GM12878 (cell line): Measurements from ENCODE around the gene SHMT2. TPM values are rescaled to one million over a fixed set of nuclear protein-coding genes. Genes with fewer than 3 reads are reported as not detected.

Source experiments
- ATAC-seq: fragments of 200-7000 bp; cut with Tn5 transposase; 3 replicates; pipeline ENCODE4 v1.9.1; 2020; ENCODE audit warnings: mild to moderate bottlenecking, moderate library complexity
- BruUV-seq: library from RNA; stranded (reverse); fragments of 400-500 nt; replicated peaks from 2 replicates; lab custom pipeline; 2021; lab: Mats Ljungman, UMichigan
- CTCF ChIA-PET: fragments of 300-600 bp; sonication (Branson Sonifier 250); formaldehyde crosslinking; extraction: SDS; loops from one replicate; lab custom pipeline; 2021; ENCODE audit warnings: inconsistent platforms; lab: Yijun Ruan, JAX
- POLR2A ChIA-PET: fragments of 350-600 bp; formaldehyde crosslinking; extraction: SDS; loops from one replicate; lab custom pipeline; 2021; ENCODE audit warnings: inconsistent platforms; lab: Charles Lee
- RAD21 ChIA-PET: fragments of 300-600 bp; sonication (Branson Sonifier 250); formaldehyde crosslinking; loops from one replicate; lab custom pipeline; 2023; ENCODE audit warnings: antibody characterized with exemption; ENCODE audit not compliant: unreplicated experiment; lab: Charles Lee
- SMC1A ChIA-PET: fragments of 300-600 bp; sonication (Branson Sonifier 250); formaldehyde crosslinking; loops from one replicate; lab custom pipeline; 2023; ENCODE audit not compliant: unreplicated experiment, uncharacterized antibody; lab: Charles Lee
- DNase-seq: peaks from one replicate; pipeline ENCODE4 v3.0.0-alpha.2; 2011; ENCODE audit warnings: low read depth, low spot score
- FAIRE-seq: peaks from 3 replicates; lab custom pipeline; 2011; peaks lifted over from hg19 to GRCh38; lab: Jason Lieb, UNC
- H2AFZ ChIP-seq: 2 replicates; pipeline ENCODE4 v1.6.0; 2011; ENCODE audit warnings: low read depth, low read length, control low read depth; ENCODE audit not compliant: control insufficient read depth
- H3K27ac ChIP-seq: 2 replicates; pipeline ENCODE4 v1.5.1; 2011; ENCODE audit warnings: control low read depth; ENCODE audit not compliant: control insufficient read depth, insufficient read depth
- H3K27me3 ChIP-seq, 2 experiments: replicated peaks in 1 of 2; 2 replicates each; pipeline versions ENCODE4 v1.6.0 to v1.6.1; 2011; ENCODE audit warnings: low read length in 1 of 2; ENCODE audit not compliant: control insufficient read depth in 2 of 2, insufficient read depth in 2 of 2
- H3K36me3 ChIP-seq, 2 experiments: 2 replicates each; pipeline ENCODE4 v1.5.1; 2011; ENCODE audit warnings: low read length in 1 of 2; ENCODE audit not compliant: control insufficient read depth in 2 of 2, insufficient read depth in 2 of 2
- H3K4me1 ChIP-seq: 2 replicates; pipeline ENCODE4 v1.6.1; 2011; ENCODE audit warnings: mild to moderate bottlenecking, low read length, moderate library complexity, mixed read lengths; ENCODE audit not compliant: control insufficient read depth, insufficient read depth
- H3K4me2 ChIP-seq: 2 replicates; pipeline ENCODE4 v1.6.0; 2011; ENCODE audit warnings: control low read depth; ENCODE audit not compliant: control insufficient read depth, insufficient read depth
- H3K4me3 ChIP-seq: fragments of 200-600 bp; sonication (generic); 2 replicates; pipeline ENCODE4 v1.5.1; 2016
- H3K79me2 ChIP-seq: 2 replicates; pipeline ENCODE4 v1.6.0; 2011; ENCODE audit warnings: low read length; ENCODE audit not compliant: control insufficient read depth, insufficient read depth
- H3K9ac ChIP-seq: 2 replicates; pipeline ENCODE4 v1.8.0; 2011; ENCODE audit warnings: low read length, control low read depth, mixed read lengths; ENCODE audit not compliant: control insufficient read depth, insufficient read depth
- H3K9me3 ChIP-seq: replicated peaks from 3 replicates; pipeline ENCODE4 v1.5.1; 2011; ENCODE audit warnings: mild to moderate bottlenecking, low read length; ENCODE audit not compliant: control insufficient read depth, insufficient read depth
- H4K20me1 ChIP-seq: 2 replicates; pipeline ENCODE4 v1.6.0; 2011; ENCODE audit not compliant: control insufficient read depth, insufficient read depth
- BRCA1 ChIP-seq: IDR thresholded peaks from 2 replicates; pipeline ENCODE4 v1.6.1; 2011; ENCODE audit warnings: low read depth, low read length, improper control_type of control experiment
- CEBPB ChIP-seq, 2 experiments: fragments of 150-350 bp in 1 of 2; IDR thresholded peaks; 2 replicates each; pipeline ENCODE4 v1.6.1; 2012 to 2014; ENCODE audit warnings: low read depth in 2 of 2, low read length in 2 of 2, borderline replicate concordance in 1 of 2, inconsistent platforms in 1 of 2
- CHD1 ChIP-seq: IDR thresholded peaks from 2 replicates; pipeline ENCODE4 v1.6.1; 2012; ENCODE audit warnings: low read depth, low read length, improper control_type of control experiment
- NFYB ChIP-seq: IDR thresholded peaks from 2 replicates; pipeline ENCODE4 v1.6.1; 2011; ENCODE audit warnings: low read depth, mild to moderate bottlenecking, low read length, improper control_type of control experiment, moderate library complexity; ENCODE audit not compliant: insufficient read depth
- PAX5 ChIP-seq: IDR thresholded peaks from 2 replicates; pipeline ENCODE4 v1.6.1; 2011; ENCODE audit warnings: low read depth, low read length, borderline replicate concordance
- POLR2A ChIP-seq: IDR thresholded peaks from 2 replicates; pipeline ENCODE4 v1.6.1; 2011; ENCODE audit warnings: low read depth, mild to moderate bottlenecking, low read length
- SMAD5 ChIP-seq: IDR thresholded peaks from 2 replicates; pipeline ENCODE4 v1.6.1; 2016; ENCODE audit warnings: antibody characterized with exemption, low read depth
- SPI1 ChIP-seq: IDR thresholded peaks from 2 replicates; pipeline ENCODE4 v1.6.1; 2011; ENCODE audit warnings: low read depth, mild to moderate bottlenecking, low read length, moderate library complexity, borderline replicate concordance; ENCODE audit not compliant: insufficient read depth
- SUZ12 ChIP-seq: fragments of 200-600 bp; sonication (generic); IDR thresholded peaks from one replicate; pipeline ENCODE4 v1.6.1; 2018; ENCODE audit warnings: antibody characterized with exemption, mild to moderate bottlenecking; ENCODE audit not compliant: unreplicated experiment
- ZNF24 ChIP-seq: fragments of 450-650 bp; IDR thresholded peaks from 2 replicates; pipeline ENCODE4 v1.6.1; 2017; ENCODE audit warnings: antibody characterized with exemption, mild to moderate bottlenecking
- WGBS: methylation state at CpG from one replicate; pipeline ENCODE4 v1.1.6; 2016; ENCODE audit warnings: low lambda C conversion rate; ENCODE audit not compliant: insufficient replicate concordance, insufficient coverage; ENCODE audit errors: missing lambda C conversion rate; 5-methylcytosine and 5-hydroxymethylcytosine counted together
- in situ Hi-C: fragments of 300-500 bp; cut with MboI; formaldehyde crosslinking; loops from 9 replicates; pipeline ENCODE4 v1.14.3; 2018; ENCODE audit warnings: mixed read lengths
- intact Hi-C: fragments of 100-400 bp; cut with micrococcal nuclease; formaldehyde crosslinking; loops from one replicate; pipeline ENCODE4 v1.14.2; 2022; ENCODE audit not compliant: unreplicated experiment
- polyA plus RNA-seq, 11 experiments: library from polyadenylated mRNA; depleted of rRNA in 4 of 11; unstranded in 6 of 11; stranded (reverse) in 5 of 11; fragments of >200 nt; fragmentation: Nextera tagmentation in 4 of 11; fragmentation: Illumina TruSeq in 1 of 11; extraction: Ambion mirVana in 4 of 11; extraction: Trizol in 1 of 11; gene quantifications; 1 replicate in 1 of 11; 2 replicates in 10 of 11; pipeline versions ENCODE4 v1.2.1 to v1.2.3, GENCODE V29; 2011 to 2016; ENCODE audit warnings: inconsistent platforms in 2 of 11, missing spikeins in 2 of 11, low read depth in 1 of 11
- total RNA-seq, 4 experiments: library from RNA; depleted of rRNA in 3 of 4; stranded (reverse); fragments of >200 nt in 3 of 4; fragmentation: Illumina TruSeq in 1 of 4; extraction: Trizol in 1 of 4; gene quantifications; 2 replicates each; pipeline versions ENCODE4 v1.2.1 to v1.2.3, GENCODE V29; 2013 to 2021
- TF ChIP-seq, protein P1 (sequence below): fragments of 450-650 bp; conservative IDR thresholded peaks from 2 replicates; pipeline ENCODE4 v1.6.1; 2017; ENCODE audit warnings: mild to moderate bottlenecking, moderate library complexity

SHMT2 gene
- total and polyA plus RNA-seq, 10 of the 15 experiments (the other 5 are each of a cell fraction or from before 2014, with no cell fraction given), result 57.0 to 292 (median 186) TPM

- TF ChIP-seq SMAD5 (no peak), PAX5 (no peak), ZNF24 (no peak), SPI1 (no peak), BRCA1 (no peak), SUZ12 (no peak), CHD1 (no peak), NFYB (no peak)
- TF ChIP-seq, protein P1, sequence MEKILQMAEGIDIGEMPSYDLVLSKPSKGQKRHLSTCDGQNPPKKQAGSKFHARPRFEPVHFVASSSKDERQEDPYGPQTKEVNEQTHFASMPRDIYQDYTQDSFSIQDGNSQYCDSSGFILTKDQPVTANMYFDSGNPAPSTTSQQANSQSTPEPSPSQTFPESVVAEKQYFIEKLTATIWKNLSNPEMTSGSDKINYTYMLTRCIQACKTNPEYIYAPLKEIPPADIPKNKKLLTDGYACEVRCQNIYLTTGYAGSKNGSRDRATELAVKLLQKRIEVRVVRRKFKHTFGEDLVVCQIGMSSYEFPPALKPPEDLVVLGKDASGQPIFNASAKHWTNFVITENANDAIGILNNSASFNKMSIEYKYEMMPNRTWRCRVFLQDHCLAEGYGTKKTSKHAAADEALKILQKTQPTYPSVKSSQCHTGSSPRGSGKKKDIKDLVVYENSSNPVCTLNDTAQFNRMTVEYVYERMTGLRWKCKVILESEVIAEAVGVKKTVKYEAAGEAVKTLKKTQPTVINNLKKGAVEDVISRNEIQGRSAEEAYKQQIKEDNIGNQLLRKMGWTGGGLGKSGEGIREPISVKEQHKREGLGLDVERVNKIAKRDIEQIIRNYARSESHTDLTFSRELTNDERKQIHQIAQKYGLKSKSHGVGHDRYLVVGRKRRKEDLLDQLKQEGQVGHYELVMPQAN, result no peak
Observed at GRCh38 chr12:57232156-57232756, 2.7 kb downstream of the SHMT2 start (continued).

DNA sequence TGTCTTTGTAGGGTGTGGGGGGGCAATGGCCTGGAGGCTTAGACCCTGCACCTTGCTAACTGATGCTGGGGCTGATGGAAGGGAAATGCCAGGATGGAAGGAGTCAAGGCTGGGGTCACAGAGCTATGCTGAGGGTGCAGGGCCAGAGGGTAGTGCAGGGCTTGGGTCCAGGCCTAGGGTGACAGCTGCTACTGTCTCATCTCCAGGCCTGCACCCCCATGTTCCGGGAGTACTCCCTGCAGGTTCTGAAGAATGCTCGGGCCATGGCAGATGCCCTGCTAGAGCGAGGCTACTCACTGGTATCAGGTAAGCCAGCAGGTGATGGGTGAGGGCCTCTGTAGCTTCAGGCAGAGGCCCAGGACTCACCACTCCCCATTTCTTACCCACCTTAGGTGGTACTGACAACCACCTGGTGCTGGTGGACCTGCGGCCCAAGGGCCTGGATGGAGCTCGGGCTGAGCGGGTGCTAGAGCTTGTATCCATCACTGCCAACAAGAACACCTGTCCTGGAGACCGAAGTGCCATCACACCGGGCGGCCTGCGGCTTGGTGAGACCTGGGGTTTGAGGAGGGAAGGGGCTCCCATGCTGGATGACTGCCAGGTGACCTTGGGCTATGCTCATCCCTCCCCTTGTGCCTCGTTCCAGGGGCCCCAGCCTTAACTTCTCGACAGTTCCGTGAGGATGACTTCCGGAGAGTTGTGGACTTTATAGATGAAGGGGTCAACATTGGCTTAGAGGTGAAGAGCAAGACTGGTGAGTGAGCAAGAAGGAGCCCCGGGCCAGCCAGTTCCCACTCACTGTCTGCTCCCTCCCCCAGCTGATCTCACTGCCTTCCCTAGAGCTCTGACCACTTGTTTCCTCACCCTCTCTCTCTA lies 4.1 kb downstream of the SHMT2 start:
- Histone ChIP-seq H3K9me3 (no peaks in the 10 kb centered on the region), H3K4me1 (peaks cover 28% of the 10 kb centered on the region), H3K4me3 (no peak overlapping the region), H3K36me3 (peaks cover 23 to 28% of the 10 kb centered on the region in 2 experiments), H4K20me1 (no peaks in the 10 kb centered on the region), H3K4me2 (no peak overlapping the region; the same call in 1 of the 2 replicates), H3K27ac (no peak overlapping the region), H3K27me3 (peaks cover 0 to 3% of the 10 kb centered on the region in 2 experiments; a peak in 1 of 4 replicates), H3K79me2 (peaks cover 22% of the 10 kb centered on the region), H3K9ac (no peak overlapping the region), H2AFZ (no peak overlapping the region)
- TF ChIP-seq CEBPB (IDR thresholded peaks at IDR 0.05; ENCODE audit: borderline replicate concordance in 1 of 2, low read depth in 2 of 2, low read length in 2 of 2), result no peak
- peak; percentile 49 for TF ChIP-seq POLR2A
- SMC1A ChIA-PET, result interaction anchor here (1.0 kb wide), 1 partner anchor 20 kb away, joined by 3 read pairs; no protein-coding TSS in a partner anchor
- FAIRE-seq (no peak), ATAC-seq (no peak), DNase-seq (no peak)
- POLR2A ChIA-PET, result interaction anchor here (0.6 to 1.1 kb wide), 2 partner anchors 10 to 605 kb away, joined by 3 read pairs; no protein-coding TSS in a partner anchor
- BruUV-seq, result no TSS peak
- intact Hi-C loops (no loop called here), in situ Hi-C loops (no loop called here)
- 96% methylated on average over 15 of the region's 15 CpGs for WGBS
- RAD21 ChIA-PET, result no interaction called here
- CTCF ChIA-PET, result interaction anchor here (1.4 to 1.9 kb wide), 2 partner anchors 9 to 19 kb away, joined by 6 to 13 read pairs; no protein-coding TSS in a partner anchor
